Progenitor cell of endocrine pancreas (in vitro differentiated cells): ENCODE results near the gene PRDM10. TPM values are rescaled to one million over a fixed set of nuclear protein-coding genes. Genes with fewer than 3 reads are reported as not detected.

Experiments
- DNase-seq: peaks from one replicate; pipeline ENCODE4 v3.0.0; 2021; ENCODE audit warnings: low spot score; ENCODE audit not compliant: unreplicated experiment
- H3K27ac Mint-ChIP-seq: 2 replicates; pipeline ENCODE4 v1.8.0; 2021; ENCODE audit warnings: mild to moderate bottlenecking, moderate library complexity, mixed read lengths
- H3K27me3 Mint-ChIP-seq: 2 replicates; pipeline ENCODE4 v1.8.0; 2021; ENCODE audit warnings: mixed read lengths
- H3K36me3 Mint-ChIP-seq: 2 replicates; pipeline ENCODE4 v1.8.0; 2022; ENCODE audit warnings: mixed read lengths; ENCODE audit not compliant: insufficient read depth
- H3K4me1 Mint-ChIP-seq: 2 replicates; pipeline ENCODE4 v1.8.0; 2021; ENCODE audit warnings: low read depth, mixed read lengths
- H3K4me3 Mint-ChIP-seq: 2 replicates; pipeline ENCODE4 v1.8.0; 2021; ENCODE audit warnings: low read depth, mild to moderate bottlenecking, moderate library complexity, mixed read lengths
- H3K9me3 Mint-ChIP-seq: 2 replicates; pipeline ENCODE4 v1.8.0; 2021; ENCODE audit warnings: low read depth, mixed read lengths
- CTCF ChIP-seq: fragments of 200-600 bp; sonication (generic); IDR thresholded peaks from one replicate; pipeline ENCODE4 v1.5.0; 2021; ENCODE audit warnings: antibody characterized with exemption, mild to moderate bottlenecking; ENCODE audit not compliant: unreplicated experiment
- total RNA-seq: library from RNA; stranded (reverse); gene quantifications from 2 replicates; pipeline ENCODE4 v1.2.1, GENCODE V29; 2021

The PRDM10 gene
- total RNA-seq, 1 donor from 2014 or later = 23.4 TPM

- peaks cover 11% of the 10 kb centered on the region for H3K36me3 Mint-ChIP-seq
- no peaks in the 10 kb centered on the region for H3K27me3 Mint-ChIP-seq
- no peak for TF ChIP-seq CTCF
- DNase-seq = no peak
- no peaks in the 10 kb centered on the region for H3K9me3 Mint-ChIP-seq
- H3K4me3 Mint-ChIP-seq = peak overlapping the region; percentile 96
- peak overlapping the region; percentile 100 for H3K27ac Mint-ChIP-seq
- H3K4me1 Mint-ChIP-seq = peaks cover 29% of the 10 kb centered on the region
Measured at GRCh38 chr11:130000552-130001176, 2.0 kb downstream of the PRDM10 start.

- no peaks in the 10 kb centered on the region for H3K27me3 Mint-ChIP-seq
- DNase-seq = no peak
- no peaks in the 10 kb centered on the region for H3K9me3 Mint-ChIP-seq
- H3K27ac Mint-ChIP-seq = no peak overlapping the region
- no peak for TF ChIP-seq CTCF
- peaks cover 15% of the 10 kb centered on the region for H3K36me3 Mint-ChIP-seq
- peaks cover 33% of the 10 kb centered on the region for H3K4me1 Mint-ChIP-seq
- H3K4me3 Mint-ChIP-seq = no peak overlapping the region
Measured at GRCh38 chr11:129999407-129999806, 3.2 kb downstream of the PRDM10 start.

GRCh38 chr11:129998905-129999304 is 3.7 kb downstream of the PRDM10 start:
- no peaks in the 10 kb centered on the region for H3K9me3 Mint-ChIP-seq
- no peak for DNase-seq
- peaks cover 15% of the 10 kb centered on the region for H3K36me3 Mint-ChIP-seq
- TF ChIP-seq CTCF = no peak
- H3K27me3 Mint-ChIP-seq = no peaks in the 10 kb centered on the region
- no peak overlapping the region for H3K27ac Mint-ChIP-seq
- peaks cover 33% of the 10 kb centered on the region for H3K4me1 Mint-ChIP-seq
- H3K4me3 Mint-ChIP-seq = no peak overlapping the region

GRCh38 chr11:129998107-129998506 is 4.5 kb downstream of the PRDM10 start:
- Mint-ChIP-seq H3K4me1 (peaks cover 32% of the 10 kb centered on the region), H3K36me3 (peaks cover 15% of the 10 kb centered on the region)

GRCh38 chr11:129997513-129997912 is 5.1 kb downstream of the PRDM10 start:
- H3K27ac Mint-ChIP-seq = no peak overlapping the region

More at GRCh38 chr11:129998107-129998506, 4.5 kb downstream of the PRDM10 start:
- no peak for TF ChIP-seq CTCF
- Mint-ChIP-seq H3K4me3 (no peak overlapping the region), H3K27me3 (no peaks in the 10 kb centered on the region), H3K27ac (no peak overlapping the region), H3K9me3 (no peaks in the 10 kb centered on the region)
- no peak for DNase-seq

More at GRCh38 chr11:129997513-129997912, 5.1 kb downstream of the PRDM10 start:
- H3K27me3 Mint-ChIP-seq = no peaks in the 10 kb centered on the region
- H3K36me3 Mint-ChIP-seq = peaks cover 15% of the 10 kb centered on the region
- no peak for TF ChIP-seq CTCF
- no peaks in the 10 kb centered on the region for H3K9me3 Mint-ChIP-seq
- H3K4me3 Mint-ChIP-seq = no peak overlapping the region
- peaks cover 36% of the 10 kb centered on the region for H3K4me1 Mint-ChIP-seq
- no peak for DNase-seq
